HG03175 (cell line): ENCODE measurements around the gene RAVER1.
"Not testable (repeated sequence)": the region's sequence is repeated elsewhere in the genome, so short reads cannot be mapped to it uniquely, and the experiment has no call there.

Experiments
- ATAC-seq: cut with Tn5 transposase; IDR thresholded peaks from one replicate; pipeline ENCODE4 v1.9.1; 2021; ENCODE audit warnings: mild to moderate bottlenecking, moderate library complexity; ENCODE audit not compliant: unreplicated experiment

Gene RAVER1

DNA sequence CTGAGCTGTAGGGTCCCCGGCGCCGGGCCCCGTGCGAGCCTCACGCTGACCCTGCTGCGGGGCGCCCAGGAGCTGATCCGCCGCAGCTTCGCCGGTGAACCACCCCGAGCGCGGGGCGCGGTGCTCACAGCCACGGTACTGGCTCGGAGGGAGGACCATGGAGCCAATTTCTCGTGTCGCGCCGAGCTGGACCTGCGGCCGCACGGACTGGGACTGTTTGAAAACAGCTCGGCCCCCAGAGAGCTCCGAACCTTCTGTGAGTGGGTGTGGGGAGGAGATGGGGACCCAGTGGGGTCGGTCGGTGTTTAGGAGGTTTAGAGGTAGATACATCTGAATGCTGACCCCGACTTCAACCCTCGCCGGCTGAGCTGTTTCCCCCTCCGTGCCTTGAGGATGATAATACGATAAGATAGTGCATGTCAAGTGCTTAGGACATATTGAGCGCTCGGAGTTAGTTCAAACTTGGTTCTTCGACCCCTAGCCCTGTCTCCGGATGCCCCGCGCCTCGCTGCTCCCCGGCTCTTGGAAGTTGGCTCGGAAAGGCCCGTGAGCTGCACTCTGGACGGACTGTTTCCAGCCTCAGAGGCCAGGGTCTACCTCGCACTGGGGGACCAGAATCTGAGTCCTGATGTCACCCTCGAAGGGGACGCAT, 41.6 kb downstream of the RAVER1 start:
- no peak for ATAC-seq

DNA sequence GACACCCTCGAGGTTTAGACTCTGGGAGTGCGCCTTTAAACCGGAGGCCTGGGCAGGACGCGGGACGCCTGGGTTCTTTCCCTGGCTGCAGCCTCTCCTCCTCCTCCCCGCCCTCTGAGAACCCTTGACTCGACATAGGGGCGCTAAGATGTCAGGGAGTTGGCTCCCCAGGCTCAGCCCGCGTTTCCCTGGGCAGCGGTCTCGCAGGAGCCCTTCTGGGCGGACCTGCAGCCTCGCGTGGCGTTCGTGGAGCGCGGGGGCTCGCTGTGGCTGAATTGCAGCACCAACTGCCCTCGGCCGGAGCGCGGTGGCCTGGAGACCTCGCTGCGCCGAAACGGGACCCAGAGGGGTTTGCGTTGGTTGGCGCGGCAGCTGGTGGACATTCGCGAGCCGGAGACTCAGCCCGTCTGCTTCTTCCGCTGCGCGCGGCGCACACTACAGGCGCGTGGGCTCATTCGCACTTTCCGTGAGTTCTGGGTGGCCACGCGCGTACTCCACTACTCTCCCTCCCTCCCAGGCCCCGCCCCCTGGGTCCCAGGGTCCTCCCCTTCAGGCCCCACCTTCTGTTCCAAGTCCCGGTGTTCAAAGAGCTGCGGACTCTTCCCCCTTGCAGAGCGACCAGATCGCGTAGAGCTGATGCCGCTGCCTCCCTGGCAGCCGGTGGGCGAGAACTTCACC, 42.3 kb downstream of the RAVER1 start:
- no peak for ATAC-seq

GRCh38 chr19:10290357-10290875, 42.9 kb downstream of the RAVER1 start:
- ATAC-seq = no peak

- ATAC-seq = no peak
These were observed 43.4 kb downstream of the RAVER1 start, which contains the start of gene ICAM5 for GRCh38 chr19:10289836-10290356. TSS of gene ICAM5 (plus strand) at chr19:10289952. CDS start at chr19:10290044, 92 bp downstream.

GRCh38 chr19:10289167-10289835, 44.0 kb downstream of the RAVER1 start:
- ATAC-seq = no peak

GRCh38 chr19:10288662-10289166, 44.6 kb downstream of the RAVER1 start:
- no peak for ATAC-seq

DNA sequence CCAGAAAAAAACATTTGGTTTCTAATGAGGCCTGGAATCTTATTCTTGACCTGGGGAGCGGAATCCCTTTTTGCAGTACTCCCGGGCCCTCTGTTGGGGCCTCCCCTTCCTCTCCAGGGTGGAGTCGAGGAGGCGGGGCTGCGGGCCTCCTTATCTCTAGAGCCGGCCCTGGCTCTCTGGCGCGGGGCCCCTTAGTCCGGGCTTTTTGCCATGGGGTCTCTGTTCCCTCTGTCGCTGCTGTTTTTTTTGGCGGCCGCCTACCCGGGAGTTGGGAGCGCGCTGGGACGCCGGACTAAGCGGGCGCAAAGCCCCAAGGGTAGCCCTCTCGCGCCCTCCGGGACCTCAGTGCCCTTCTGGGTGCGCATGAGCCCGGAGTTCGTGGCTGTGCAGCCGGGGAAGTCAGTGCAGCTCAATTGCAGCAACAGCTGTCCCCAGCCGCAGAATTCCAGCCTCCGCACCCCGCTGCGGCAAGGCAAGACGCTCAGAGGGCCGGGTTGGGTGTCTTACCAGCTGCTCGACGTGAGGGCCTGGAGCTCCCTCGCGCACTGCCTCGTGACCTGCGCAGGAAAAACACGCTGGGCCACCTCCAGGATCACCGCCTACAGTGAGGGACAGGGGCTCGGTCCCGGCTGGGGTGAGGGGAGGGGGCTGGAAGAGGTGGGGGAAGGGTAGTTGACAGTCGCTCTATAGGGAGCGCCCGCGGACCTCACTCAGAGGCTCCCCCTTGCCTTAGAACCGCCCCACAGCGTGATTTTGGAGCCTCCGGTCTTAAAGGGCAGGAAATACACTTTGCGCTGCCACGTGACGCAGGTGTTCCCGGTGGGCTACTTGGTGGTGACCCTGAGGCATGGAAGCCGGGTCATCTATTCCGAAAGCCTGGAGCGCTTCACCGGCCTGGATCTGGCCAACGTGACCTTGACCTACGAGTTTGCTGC, 46.3 kb downstream of the RAVER1 start, which contains the start of gene ICAM4:
TSS of gene ICAM4 (plus strand) at position 153 of the 935 bp plus-strand sequence. CDS start at position 211, 58 bp downstream.
- no peak for ATAC-seq

- ATAC-seq = no peak
These were observed 47.9 kb downstream of the RAVER1 start for GRCh38 chr19:10285393-10285792.

DNA sequence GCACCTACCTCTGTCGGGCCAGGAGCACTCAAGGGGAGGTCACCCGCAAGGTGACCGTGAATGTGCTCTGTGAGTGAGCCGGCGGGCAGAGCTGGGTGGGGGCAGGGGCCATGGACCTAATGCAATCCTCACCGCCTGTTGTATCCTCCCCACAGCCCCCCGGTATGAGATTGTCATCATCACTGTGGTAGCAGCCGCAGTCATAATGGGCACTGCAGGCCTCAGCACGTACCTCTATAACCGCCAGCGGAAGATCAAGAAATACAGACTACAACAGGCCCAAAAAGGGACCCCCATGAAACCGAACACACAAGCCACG, 48.4 kb downstream of the RAVER1 start:
- no peak for ATAC-seq

GRCh38 chr19:10284065-10284959, 49.0 kb downstream of the RAVER1 start:
- no peak for ATAC-seq

GRCh38 chr19:10283301-10284064, 49.8 kb downstream of the RAVER1 start:
- no peak for ATAC-seq

DNA sequence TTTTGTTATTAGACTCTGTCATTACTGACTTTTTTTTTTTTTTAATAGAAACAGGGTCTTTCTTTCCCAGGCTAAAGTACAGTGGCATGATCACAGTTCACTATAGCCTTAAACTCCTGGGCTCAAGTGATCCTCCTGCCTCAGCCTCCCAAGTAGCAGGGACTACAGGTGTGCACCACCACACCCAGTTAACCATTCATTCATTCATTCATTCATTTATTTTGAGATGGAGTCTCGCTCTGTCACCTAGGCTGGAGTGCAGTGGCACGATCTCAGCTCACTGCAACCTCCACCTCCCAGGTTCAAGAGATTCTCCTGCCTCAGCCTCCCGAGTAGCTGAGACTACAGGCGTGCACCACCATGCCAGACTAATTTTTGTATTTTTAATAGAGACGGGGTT, 51.3 kb downstream of the RAVER1 start:
- not testable (repeated sequence) for ATAC-seq

DNA sequence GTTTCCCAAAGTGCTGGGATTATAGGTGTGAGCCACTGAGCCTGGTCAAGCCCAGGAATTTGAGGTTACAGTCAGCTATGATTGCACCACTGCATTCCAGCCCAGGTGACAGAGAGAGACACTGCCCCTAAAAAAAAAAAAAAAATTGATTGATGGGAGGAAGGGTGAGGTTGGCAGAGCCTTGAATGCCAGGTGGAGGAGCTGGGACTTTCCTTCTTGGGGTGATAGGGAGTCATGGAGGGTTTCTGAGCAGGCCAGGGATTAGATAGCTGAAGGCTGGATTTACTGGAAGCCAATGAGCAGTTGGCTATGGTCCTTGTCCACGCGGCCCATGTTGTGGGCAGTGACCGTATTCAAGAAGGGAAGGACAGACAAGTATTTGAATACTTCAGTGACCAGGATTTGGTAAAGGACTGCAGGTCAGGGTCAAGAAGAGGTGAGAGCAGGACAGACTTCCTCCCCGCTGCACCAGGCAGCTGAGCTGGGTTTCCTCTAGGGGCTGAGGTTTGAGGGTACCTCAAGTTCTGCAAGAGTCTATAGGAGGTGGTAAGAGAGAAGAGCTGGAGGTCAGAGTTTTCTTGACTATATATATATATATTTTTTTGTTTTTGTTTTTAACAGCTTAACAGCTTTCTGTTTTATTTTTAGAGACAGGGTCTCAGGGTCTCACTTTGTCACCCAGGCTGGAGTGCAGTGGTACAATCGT, 53.4 kb downstream of the RAVER1 start:
- ATAC-seq = no peak

DNA sequence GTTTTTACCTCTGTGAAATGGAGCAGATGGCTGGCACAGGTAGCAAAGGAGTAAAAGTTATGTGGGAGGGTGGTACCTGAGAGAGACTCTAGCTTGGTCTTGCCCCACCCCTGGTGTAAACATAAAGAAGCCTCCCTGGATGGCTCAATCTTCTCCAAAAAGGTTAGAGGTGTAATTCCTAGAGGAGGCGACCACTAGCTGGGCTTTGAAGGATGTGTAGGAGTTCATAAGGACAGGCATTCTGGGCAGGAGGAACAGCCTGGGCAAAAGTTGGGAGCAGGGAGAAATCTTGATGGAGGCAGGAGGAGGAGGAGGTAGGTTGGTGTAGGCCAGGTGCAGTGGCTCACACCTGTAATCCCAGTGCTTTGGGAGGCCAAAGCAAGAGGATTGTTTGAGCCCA, 54.4 kb downstream of the RAVER1 start:
- no peak for ATAC-seq

- ATAC-seq = no peak
These were observed 55.3 kb downstream of the RAVER1 start for GRCh38 chr19:10277795-10278589.

DNA sequence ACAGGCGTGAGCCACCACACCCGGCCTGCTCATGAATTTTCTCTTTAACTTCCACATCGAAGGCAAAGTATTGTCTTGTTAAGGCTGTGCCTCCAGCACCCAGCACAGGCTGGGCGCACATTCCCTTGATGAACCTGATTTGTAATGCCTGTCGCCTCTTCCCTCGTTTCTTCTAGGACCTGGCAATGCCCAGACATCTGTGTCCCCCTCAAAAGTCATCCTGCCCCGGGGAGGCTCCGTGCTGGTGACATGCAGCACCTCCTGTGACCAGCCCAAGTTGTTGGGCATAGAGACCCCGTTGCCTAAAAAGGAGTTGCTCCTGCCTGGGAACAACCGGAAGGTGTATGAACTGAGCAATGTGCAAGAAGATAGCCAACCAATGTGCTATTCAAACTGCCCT, 58.7 kb downstream of the RAVER1 start:
- no peak for ATAC-seq

DNA sequence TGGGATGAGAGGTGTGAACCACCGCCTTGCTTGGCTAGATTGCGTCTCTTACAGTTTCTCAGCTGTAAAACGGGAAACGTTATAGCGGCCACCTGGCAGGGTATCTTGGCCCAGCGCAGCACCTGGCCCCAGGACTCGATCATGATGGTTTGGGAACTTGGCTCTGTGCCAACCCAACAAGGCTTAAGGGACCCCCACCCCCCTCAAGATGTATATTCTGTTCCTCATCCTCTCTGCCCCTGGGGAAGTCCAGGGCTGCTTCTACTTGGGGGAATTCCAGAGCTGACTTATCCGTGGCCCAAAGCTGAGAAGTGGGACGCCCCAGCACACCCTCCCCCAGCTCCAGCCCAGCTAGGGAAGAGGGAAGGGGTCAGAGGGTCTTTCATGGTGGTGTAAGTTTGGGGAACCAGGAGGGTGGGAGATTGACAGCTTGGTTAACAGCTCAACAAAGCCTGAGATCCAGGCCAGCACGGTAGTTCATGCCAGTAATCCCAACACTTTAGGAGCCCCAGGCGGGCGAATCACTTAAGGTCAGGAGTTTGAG, 61.7 kb downstream of the RAVER1 start:
- ATAC-seq = no peak
